Measurements from ENCODE around the gene DDR2. TPM values are rescaled to one million over a fixed set of nuclear protein-coding genes. Genes with fewer than 3 reads are reported as not detected.
A peak's percentile ranks its signal among the peaks of the same experiment; 100 is the strongest.

The DDR2 gene
- polyA plus RNA-seq, 1 of the 3 experiments (the other 2 are of a cell fraction) = 34.0 TPM

GRCh38 chr1:162690672-162691434, 58.6 kb downstream of the DDR2 start:
- Histone ChIP-seq H3K4me2 (peak overlapping the region; percentile 58), H3K9ac (peak overlapping the region; percentile 69), H3F3A (replicated peaks; ENCODE audit: insufficient read depth) (peaks cover 32% of the 10 kb centered on the region), H3K27ac (ENCODE audit: low read depth in 2 of 2, low read length in 1 of 2) (peak overlapping the region; percentile 78 to 97), H3K27me3 (ENCODE audit: insufficient read depth) (no peaks in the 10 kb centered on the region), H3K4me3 (ENCODE audit: low read depth in 2 of 2, low read length in 1 of 2) (peak overlapping the region in 1 of 2 experiments; percentile 26; a peak in 1 of 4 replicates), H3K36me3 (replicated peaks in 1 of 2; ENCODE audit: control insufficient read depth in 1 of 2, insufficient read depth in 2 of 2, low read length in 1 of 2) (peaks cover 0 to 7% of the 10 kb centered on the region in 2 experiments), H3K79me2 (ENCODE audit: insufficient read depth) (peaks cover 89% of the 10 kb centered on the region), H3K9me3 (no peaks in the 10 kb centered on the region), H3K9me2 (no peaks in the 10 kb centered on the region), H3K4me1 (ENCODE audit: control insufficient read depth in 1 of 2, insufficient read depth in 2 of 2, low read depth in 1 of 2, low read length in 1 of 2) (peaks cover 31 to 55% of the 10 kb centered on the region in 2 experiments), H4K20me1 (ENCODE audit: insufficient read depth) (peaks cover 36% of the 10 kb centered on the region), H2AFZ (ENCODE audit: low read depth) (no peak overlapping the region)
- ChIA-PET POLR2A (no interaction called here), CTCF (no interaction called here)
- WGBS (ENCODE audit: low lambda C conversion rate) = 10% methylated on average over 7 of the region's 7 CpGs
- no peak for DNase-seq
- TF ChIP-seq FOXJ3 (CRISPR knock-in tag; IDR thresholded peaks at IDR 0.05) (no peak), JUND (IDR thresholded peaks at IDR 0.05) (peak; percentile 80), EZH2phosphoT487 (IDR thresholded peaks at IDR 0.05; ENCODE audit: borderline replicate concordance, low read depth) (no peak), SMC3 (IDR thresholded peaks at IDR 0.05; ENCODE audit: low read depth, low read length) (no peak), MEF2A (IDR thresholded peaks at IDR 0.05; ENCODE audit: borderline replicate concordance, low read depth) (no peak; the same call in 1 of the 2 replicates), TAF1 (IDR thresholded peaks at IDR 0.05; ENCODE audit: borderline replicate concordance, low read depth, low read length) (no peak), TEAD4 (IDR thresholded peaks at IDR 0.05; ENCODE audit: borderline replicate concordance, insufficient read depth) (peak; percentile 62; the same call in 1 of the 2 replicates), REST (IDR thresholded peaks at IDR 0.05; ENCODE audit: low read depth, low read length) (0 out of 2 replicates have a peak, but pooled peaks have one; percentile 48), MAX (IDR thresholded peaks at IDR 0.05; ENCODE audit: low read depth) (peak; percentile 94), EP300 (IDR thresholded peaks at IDR 0.05; ENCODE audit: borderline replicate concordance in 1 of 2, low read depth in 1 of 2, low read length in 1 of 2) (peak in 1 of 2 experiments; percentile 92; a peak in 2 of 4 replicates), RXRA (IDR thresholded peaks at IDR 0.05; ENCODE audit: borderline replicate concordance, low read depth) (peak; percentile 70; the same call in 1 of the 2 replicates), MXI1 (IDR thresholded peaks at IDR 0.05; ENCODE audit: low read depth, low read length) (no peak), USF1 (IDR thresholded peaks at IDR 0.05; ENCODE audit: borderline replicate concordance, low read depth) (no peak), POLR2AphosphoS5 (IDR thresholded peaks at IDR 0.05; ENCODE audit: low read depth, low read length) (peak; percentile 49; the same call in 1 of the 2 replicates), YY1 (IDR thresholded peaks at IDR 0.05; ENCODE audit: low read depth) (no peak), SIN3A (IDR thresholded peaks at IDR 0.05; ENCODE audit: borderline replicate concordance, low read depth, low read length) (peak; percentile 62; the same call in 1 of the 2 replicates), FOXM1 (IDR thresholded peaks at IDR 0.05; ENCODE audit: low read depth) (peak; percentile 87), TCF12 (IDR thresholded peaks at IDR 0.05) (peak; percentile 86), USF2 (IDR thresholded peaks at IDR 0.05; ENCODE audit: borderline replicate concordance, low read depth, low read length) (no peak), FOSL2 (IDR thresholded peaks at IDR 0.05; ENCODE audit: borderline replicate concordance, low read depth) (peak; percentile 87; the same call in 1 of the 2 replicates), CTCF (IDR thresholded peaks at IDR 0.05) (no peak), NFIC (IDR thresholded peaks at IDR 0.05; ENCODE audit: borderline replicate concordance) (peak; percentile 64), GATA2 (CRISPR knock-in tag; IDR thresholded peaks at IDR 0.05) (no peak), GABPA (IDR thresholded peaks at IDR 0.05; ENCODE audit: low read depth) (no peak), PBX3 (IDR thresholded peaks at IDR 0.05) (peak; percentile 73)
